ENCODE results near the gene RAB6A. TPM values are rescaled to one million over a fixed set of nuclear protein-coding genes. Genes with fewer than 3 reads are reported as not detected.
A peak's percentile ranks its signal among the peaks of the same experiment; 100 is the strongest.
"Not testable (repeated sequence)": the region's sequence is repeated elsewhere in the genome, so short reads cannot be mapped to it uniquely, and the experiment has no call there.

Gene RAB6A
- total RNA-seq, 4 donors from 2014 or later, result 49.0 to 232 (median 206) TPM

DNA sequence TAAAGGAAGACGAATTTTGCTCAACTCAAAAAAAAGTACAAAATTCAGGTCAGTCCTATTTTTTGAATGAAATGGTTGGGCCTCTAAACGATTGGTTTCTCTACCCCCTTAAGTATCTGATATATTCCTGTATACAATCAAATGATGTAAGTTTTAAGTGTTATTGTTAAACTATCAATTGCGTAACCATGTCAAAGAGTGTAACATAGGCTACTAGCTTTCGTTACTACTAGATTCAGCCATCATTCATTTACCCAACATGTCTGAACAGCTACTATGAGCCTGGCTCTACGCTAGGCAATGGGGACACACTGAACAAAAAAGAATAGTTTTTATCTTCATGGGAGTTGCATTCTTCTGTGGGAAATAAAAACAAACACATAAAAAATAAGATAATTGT is 3.3 kb downstream of the RAB6A start:
- H3K36me3 ChIP-seq, result no peaks in the 10 kb centered on the region
- no peak for DNase-seq
- peaks cover 12 to 69% (median 30%) of the 10 kb centered on the region in 4 donors for H3K4me1 ChIP-seq
- no peak overlapping the region for H3K27ac ChIP-seq
- no peaks in the 10 kb centered on the region for H3K27me3 ChIP-seq
- H3K4me3 ChIP-seq, result no peak overlapping the region
- no peak for TF ChIP-seq EP300 (IDR thresholded peaks at IDR 0.05; ENCODE audit: low read depth)
- in situ Hi-C loops (cut with MboI; ENCODE audit: low pct_ligation_motif_present in 1 of 4, low pct_unique_long_range_greater_than_20kb in 1 of 4, low sequenced_read_pairs in 3 of 4), result no loop called here
- 88 to 89% methylated on average over 5 of the region's 5 CpGs for WGBS, 2 donors (ENCODE audit: low coverage in 1 of 2)
- intact Hi-C loops (cut with DNase I; ENCODE audit: low total_unique reads), result no loop called here
- no peaks in the 10 kb centered on the region for H3K9me3 ChIP-seq

DNA sequence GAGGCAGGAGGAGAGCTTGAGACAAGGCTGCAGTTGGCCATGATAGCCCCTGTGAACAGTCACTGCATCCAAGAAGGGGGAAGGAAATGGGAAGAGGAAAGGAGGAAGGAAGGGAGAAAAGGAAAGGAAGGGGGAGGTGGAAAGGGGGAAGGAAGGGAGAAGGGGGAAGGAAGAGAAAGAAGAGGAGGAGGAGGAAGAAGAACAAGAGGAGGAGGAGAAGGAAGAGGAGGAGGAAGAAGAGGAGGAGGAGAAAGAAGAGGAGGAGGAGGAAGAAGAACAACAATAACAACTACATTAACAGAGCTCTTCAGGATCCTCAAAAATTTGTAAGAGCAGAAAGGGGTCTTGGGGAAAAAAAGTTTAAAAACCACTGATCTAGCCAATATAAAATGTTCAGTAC is 5.2 kb downstream of the RAB6A start:
- H3K27ac ChIP-seq, result no peak overlapping the region
- no peaks in the 10 kb centered on the region for H3K9me3 ChIP-seq
- in situ Hi-C loops (cut with MboI; ENCODE audit: low pct_ligation_motif_present in 1 of 4, low pct_unique_long_range_greater_than_20kb in 1 of 4, low sequenced_read_pairs in 3 of 4) (no loop called here), intact Hi-C loops (cut with DNase I; ENCODE audit: low total_unique reads) (no loop called here)
- H3K4me3 ChIP-seq, result no peak overlapping the region
- no peaks in the 10 kb centered on the region for H3K27me3 ChIP-seq
- H3K36me3 ChIP-seq, result no peaks in the 10 kb centered on the region
- DNase-seq, result no peak
- TF ChIP-seq EP300 (IDR thresholded peaks at IDR 0.05; ENCODE audit: low read depth) (no peak), POLR2AphosphoS5 (IDR thresholded peaks at IDR 0.05) (no peak)
- TF ChIP-seq, protein P1, sequence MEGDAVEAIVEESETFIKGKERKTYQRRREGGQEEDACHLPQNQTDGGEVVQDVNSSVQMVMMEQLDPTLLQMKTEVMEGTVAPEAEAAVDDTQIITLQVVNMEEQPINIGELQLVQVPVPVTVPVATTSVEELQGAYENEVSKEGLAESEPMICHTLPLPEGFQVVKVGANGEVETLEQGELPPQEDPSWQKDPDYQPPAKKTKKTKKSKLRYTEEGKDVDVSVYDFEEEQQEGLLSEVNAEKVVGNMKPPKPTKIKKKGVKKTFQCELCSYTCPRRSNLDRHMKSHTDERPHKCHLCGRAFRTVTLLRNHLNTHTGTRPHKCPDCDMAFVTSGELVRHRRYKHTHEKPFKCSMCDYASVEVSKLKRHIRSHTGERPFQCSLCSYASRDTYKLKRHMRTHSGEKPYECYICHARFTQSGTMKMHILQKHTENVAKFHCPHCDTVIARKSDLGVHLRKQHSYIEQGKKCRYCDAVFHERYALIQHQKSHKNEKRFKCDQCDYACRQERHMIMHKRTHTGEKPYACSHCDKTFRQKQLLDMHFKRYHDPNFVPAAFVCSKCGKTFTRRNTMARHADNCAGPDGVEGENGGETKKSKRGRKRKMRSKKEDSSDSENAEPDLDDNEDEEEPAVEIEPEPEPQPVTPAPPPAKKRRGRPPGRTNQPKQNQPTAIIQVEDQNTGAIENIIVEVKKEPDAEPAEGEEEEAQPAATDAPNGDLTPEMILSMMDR (IDR thresholded peaks at IDR 0.05), result no peak
- H3K4me1 ChIP-seq, result peaks cover 20 to 85% (median 34%) of the 10 kb centered on the region in 4 donors

DNA sequence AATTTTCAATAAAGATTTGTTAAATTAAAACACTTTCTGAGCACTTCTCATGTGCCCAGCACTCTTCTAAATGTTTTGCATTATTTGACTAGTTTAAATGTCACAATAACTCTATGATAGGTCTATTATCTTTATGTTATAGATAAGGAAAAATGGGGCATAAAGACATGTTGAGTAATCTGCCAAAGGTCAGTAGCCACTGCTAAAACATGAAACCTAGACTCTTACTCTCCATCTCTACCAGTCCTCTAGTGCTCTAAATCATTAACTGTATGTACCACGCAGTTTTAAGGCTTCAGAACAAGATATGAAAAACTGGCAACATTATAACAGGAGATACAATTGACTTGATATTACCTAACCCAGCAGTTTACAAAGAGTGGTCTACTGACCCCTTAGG is 6.9 kb downstream of the RAB6A start:
- Histone ChIP-seq H3K4me1 (peaks cover 24 to 90% (median 34%) of the 10 kb centered on the region in 4 donors), H3K27me3 (no peaks in the 10 kb centered on the region), H3K4me3 (no peak overlapping the region), H3K36me3 (no peaks in the 10 kb centered on the region), H3K27ac (peak overlapping the region in 2 of 4 donors; percentile 10), H3K9me3 (no peaks in the 10 kb centered on the region)
- intact Hi-C loops (cut with DNase I; ENCODE audit: low total_unique reads), result no loop called here
- no peak for DNase-seq
- TF ChIP-seq, protein P1 (IDR thresholded peaks at IDR 0.05), result no peak
- TF ChIP-seq EP300 (IDR thresholded peaks at IDR 0.05; ENCODE audit: low read depth) (no peak), POLR2A (IDR thresholded peaks at IDR 0.05) (no peak), POLR2AphosphoS5 (IDR thresholded peaks at IDR 0.05) (no peak)
- in situ Hi-C loops (cut with MboI; ENCODE audit: low pct_ligation_motif_present in 1 of 4, low pct_unique_long_range_greater_than_20kb in 1 of 4, low sequenced_read_pairs in 3 of 4), result no loop called here
- 61 to 71% methylated on average over 1 of the region's 1 CpG for WGBS, 2 donors (ENCODE audit: low coverage in 1 of 2)

DNA sequence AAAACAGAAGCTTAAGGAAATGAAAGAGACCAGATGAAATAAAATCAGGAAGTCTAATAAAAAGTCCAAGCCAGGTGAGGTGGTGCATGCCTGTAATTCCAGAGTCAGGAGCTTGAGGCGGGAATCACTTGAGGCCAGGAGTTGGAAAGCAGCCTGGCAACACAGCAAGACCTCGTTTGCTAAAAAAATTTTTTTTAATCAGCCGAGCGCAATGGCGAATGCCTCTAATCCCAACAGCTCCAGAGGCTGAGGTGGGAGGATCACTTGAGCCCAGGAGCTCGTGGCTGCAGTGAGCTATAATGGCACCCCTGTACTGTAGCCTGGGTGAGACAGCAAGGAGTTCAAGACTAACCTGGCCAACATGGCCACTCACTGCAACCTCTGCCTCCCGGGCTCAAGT is 8.0 kb downstream of the RAB6A start:
- H3K27ac ChIP-seq, result no peak overlapping the region
- no peaks in the 10 kb centered on the region for H3K27me3 ChIP-seq
- H3K9me3 ChIP-seq, result no peaks in the 10 kb centered on the region
- H3K36me3 ChIP-seq, result no peaks in the 10 kb centered on the region
- no peak for DNase-seq
- H3K4me3 ChIP-seq, result no peak overlapping the region
- in situ Hi-C loops (cut with MboI; ENCODE audit: low pct_ligation_motif_present in 1 of 4, low pct_unique_long_range_greater_than_20kb in 1 of 4, low sequenced_read_pairs in 3 of 4), result no loop called here
- intact Hi-C loops (cut with DNase I; ENCODE audit: low total_unique reads), result no loop called here
- TF ChIP-seq EP300 (IDR thresholded peaks at IDR 0.05; ENCODE audit: low read depth) (no peak), POLR2A (IDR thresholded peaks at IDR 0.05) (no peak), POLR2AphosphoS5 (IDR thresholded peaks at IDR 0.05) (no peak)
- TF ChIP-seq, protein P1 (IDR thresholded peaks at IDR 0.05), result no peak
- WGBS, 2 donors (ENCODE audit: low coverage in 1 of 2), result 71 to 84% methylated on average over 5 to 7 of the region's 7 CpGs
- H3K4me1 ChIP-seq, result peaks cover 16 to 80% (median 28%) of the 10 kb centered on the region in 4 donors

DNA sequence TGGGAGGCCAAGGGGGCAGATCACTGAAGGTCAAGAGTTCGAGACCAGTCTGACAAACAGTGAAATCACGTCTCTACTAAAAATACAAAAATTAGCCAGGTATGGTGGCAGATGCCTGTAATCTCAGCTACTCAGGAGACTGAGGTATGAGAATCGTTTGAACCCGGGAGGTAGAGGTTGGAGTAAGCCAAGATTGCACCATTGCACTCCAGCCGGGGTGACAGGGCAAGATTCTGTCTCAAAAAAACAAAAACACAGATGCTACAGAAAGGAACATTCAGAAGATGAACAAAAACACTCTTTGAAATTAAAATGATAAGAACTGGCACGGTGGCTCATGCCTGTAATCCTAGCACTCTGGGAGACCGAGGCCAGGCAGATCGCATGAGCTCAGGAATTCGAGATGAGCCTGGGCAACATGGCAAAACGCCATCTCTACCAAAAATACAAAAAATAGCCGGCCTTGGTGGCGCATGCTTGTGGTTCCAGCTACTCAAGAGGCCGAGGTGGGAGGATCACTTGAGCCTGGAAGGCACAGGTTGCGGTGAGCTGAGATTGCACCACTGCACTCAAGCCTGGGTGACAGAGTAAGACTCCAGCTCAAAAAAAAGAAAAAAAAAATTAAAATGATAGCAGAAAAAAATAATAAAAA is 8.5 kb downstream of the RAB6A start:
- no peaks in the 10 kb centered on the region for H3K27me3 ChIP-seq
- intact Hi-C loops (cut with DNase I; ENCODE audit: low total_unique reads), result no loop called here
- WGBS, 2 donors (ENCODE audit: low coverage in 1 of 2), result 87 to 89% methylated on average over 12 to 14 of the region's 14 CpGs
- no peaks in the 10 kb centered on the region for H3K36me3 ChIP-seq
- H3K4me3 ChIP-seq, result no peak overlapping the region
- H3K9me3 ChIP-seq, result no peaks in the 10 kb centered on the region
- H3K27ac ChIP-seq, result no peak overlapping the region
- in situ Hi-C loops (cut with MboI; ENCODE audit: low pct_ligation_motif_present in 1 of 4, low pct_unique_long_range_greater_than_20kb in 1 of 4, low sequenced_read_pairs in 3 of 4), result no loop called here
- no peak for TF ChIP-seq POLR2AphosphoS5 (IDR thresholded peaks at IDR 0.05)
- TF ChIP-seq EP300 (IDR thresholded peaks at IDR 0.05; ENCODE audit: low read depth), result no peak
- TF ChIP-seq, protein P1 (IDR thresholded peaks at IDR 0.05), result no peak
- no peak for TF ChIP-seq POLR2A (IDR thresholded peaks at IDR 0.05)
- no peak for DNase-seq
- H3K4me1 ChIP-seq, result peaks cover 11 to 74% (median 27%) of the 10 kb centered on the region in 4 donors

DNA sequence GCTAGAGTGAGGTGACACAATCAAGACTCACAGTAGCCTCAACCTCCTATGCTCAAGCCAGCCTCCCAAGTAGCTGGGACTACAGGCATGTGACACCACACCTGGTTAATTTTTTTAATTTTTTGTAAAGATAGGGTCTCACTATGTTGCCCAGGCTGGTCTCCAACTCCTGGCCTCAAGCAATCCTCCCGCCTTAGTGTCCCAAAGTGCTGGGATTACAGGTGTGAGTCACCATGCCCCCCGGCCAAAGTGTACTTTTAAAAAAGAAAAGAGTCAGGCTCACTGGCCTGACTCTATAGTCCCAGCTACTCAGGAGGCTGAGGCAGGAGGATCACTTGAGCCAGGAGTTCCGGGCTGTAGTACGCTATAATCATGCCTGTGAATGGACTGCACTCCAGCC is 10.0 kb downstream of the RAB6A start:
- WGBS, 2 donors (ENCODE audit: low coverage in 1 of 2), result 100% methylated on average over 4 of the region's 4 CpGs; no CpG with 5 or more reads in 1 of the 2 donors
- H3K9me3 ChIP-seq; H3K36me3 ChIP-seq; intact Hi-C loops (cut with DNase I; ENCODE audit: low total_unique reads); H3K27me3 ChIP-seq; H3K4me3 ChIP-seq; in situ Hi-C loops (cut with MboI; ENCODE audit: low pct_ligation_motif_present in 1 of 4, low pct_unique_long_range_greater_than_20kb in 1 of 4, low sequenced_read_pairs in 3 of 4); H3K27ac ChIP-seq; DNase-seq: not testable (repeated sequence)
- H3K4me1 ChIP-seq, result peaks cover 10 to 62% (median 27%) of the 10 kb centered on the region in 4 donors
